Fibroblast of lung (primary cell): ENCODE data around the gene TEDC1. TPM values are rescaled to one million over a fixed set of nuclear protein-coding genes. Genes with fewer than 3 reads are reported as not detected.

Experiments
- DNase-seq, 2 donors: peaks; one replicate each; pipeline versions ENCODE4 v3.0.0 to v3.0.0-alpha.2; 2010; ENCODE audit warnings: low read depth in 2 of 2
- H2AFZ ChIP-seq: 2 replicates; pipeline ENCODE4 v1.5.1; 2012; ENCODE audit warnings: low read length, control low read depth, inconsistent platforms
- H3K27ac ChIP-seq: 2 replicates; pipeline ENCODE4 v1.5.1; 2011; ENCODE audit warnings: low read length, control low read depth; ENCODE audit not compliant: insufficient read depth
- H3K27me3 ChIP-seq: 2 replicates; pipeline ENCODE4 v1.5.1; 2011; ENCODE audit warnings: mild to moderate bottlenecking, low read length; ENCODE audit not compliant: control insufficient read depth, insufficient read depth
- H3K36me3 ChIP-seq: 2 replicates; pipeline ENCODE4 v1.5.1; 2011; ENCODE audit warnings: low read length; ENCODE audit not compliant: control insufficient read depth, insufficient read depth
- H3K4me1 ChIP-seq: 2 replicates; pipeline ENCODE4 v1.5.1; 2011; ENCODE audit warnings: low read length; ENCODE audit not compliant: control insufficient read depth, insufficient read depth; ENCODE audit errors: extremely low read depth
- H3K4me2 ChIP-seq: 2 replicates; pipeline ENCODE4 v1.5.1; 2011; ENCODE audit warnings: low read length, control low read depth; ENCODE audit not compliant: insufficient read depth; ENCODE audit errors: extremely low read depth
- H3K4me3 ChIP-seq, 4 experiments: fragments of 200-600 bp in 1 of 4; sonication (generic) in 1 of 4; replicated peaks in 1 of 4; 2 replicates each; pipeline ENCODE4 v1.5.1; 2011 to 2016; ENCODE audit warnings: low read length in 4 of 4, low read depth in 3 of 4, mild to moderate bottlenecking in 3 of 4, control low read depth in 2 of 4, inconsistent platforms in 1 of 4, mixed read lengths in 1 of 4; ENCODE audit not compliant: insufficient read depth in 1 of 4; ENCODE audit errors: control extremely low read depth in 1 of 4
- H3K79me2 ChIP-seq: 2 replicates; pipeline ENCODE4 v1.5.1; 2012; ENCODE audit warnings: mild to moderate bottlenecking, low read length, inconsistent platforms; ENCODE audit not compliant: control insufficient read depth, insufficient read depth
- H3K9ac ChIP-seq: 2 replicates; pipeline ENCODE4 v1.5.1; 2011; ENCODE audit warnings: mild to moderate bottlenecking, low read length, control low read depth; ENCODE audit not compliant: insufficient read depth
- H3K9me3 ChIP-seq: 2 replicates; pipeline ENCODE4 v1.5.1; 2012; ENCODE audit warnings: low read depth, low read length; ENCODE audit not compliant: control insufficient read depth, insufficient read depth
- H4K20me1 ChIP-seq: 2 replicates; pipeline ENCODE4 v1.5.1; 2011; ENCODE audit warnings: low read length; ENCODE audit not compliant: control insufficient read depth, insufficient read depth; ENCODE audit errors: extremely low read depth
- EZH2 ChIP-seq: IDR thresholded peaks from 2 replicates; pipeline ENCODE4 v1.5.1; 2012; ENCODE audit warnings: low read length, control low read depth, mild to moderate bottlenecking; ENCODE audit errors: missing control alignments
- polyA plus RNA-seq, 2 donors: library from polyadenylated mRNA; depleted of rRNA in 1 of 2; stranded (reverse) in 1 of 2; unstranded in 1 of 2; fragments of >200 nt; gene quantifications; 2 replicates each; pipeline ENCODE4 v1.2.1, GENCODE V29; 2011 to 2012; ENCODE audit warnings: missing spikeins in 1 of 2
- total RNA-seq: library from RNA; depleted of rRNA; stranded (reverse); fragments of >200 nt; gene quantifications from 2 replicates; pipeline ENCODE4 v1.2.1, GENCODE V29; 2014
- TF ChIP-seq, protein P1 (sequence below), 2 donors: IDR thresholded peaks in 1 of 2; conservative IDR thresholded peaks in 1 of 2; 1 replicate in 1 of 2; 2 replicates in 1 of 2; pipeline ENCODE4 v1.5.1; 2011 to 2012; ENCODE audit warnings: low read length in 2 of 2, control low read depth in 1 of 2, inconsistent platforms in 1 of 2, low read depth in 1 of 2, mild to moderate bottlenecking in 1 of 2

The TEDC1 gene
- total and polyA plus RNA-seq, 2 donors (not counting 1 experiment from before 2014, with no cell fraction given) = 0.69 to 2.5 TPM

- Histone ChIP-seq H3K79me2 (no peaks in the 10 kb centered on the region), H3K4me2 (no peak overlapping the region), H3K4me3 (no peak overlapping the region), H2AFZ (no peak overlapping the region), H3K27me3 (no peaks in the 10 kb centered on the region), H3K9ac (no peak overlapping the region), H3K9me3 (no peaks in the 10 kb centered on the region), H3K36me3 (peaks cover 13% of the 10 kb centered on the region), H3K4me1 (no peaks in the 10 kb centered on the region), H3K27ac (no peak overlapping the region), H4K20me1 (no peaks in the 10 kb centered on the region)
- TF ChIP-seq, protein P1, sequence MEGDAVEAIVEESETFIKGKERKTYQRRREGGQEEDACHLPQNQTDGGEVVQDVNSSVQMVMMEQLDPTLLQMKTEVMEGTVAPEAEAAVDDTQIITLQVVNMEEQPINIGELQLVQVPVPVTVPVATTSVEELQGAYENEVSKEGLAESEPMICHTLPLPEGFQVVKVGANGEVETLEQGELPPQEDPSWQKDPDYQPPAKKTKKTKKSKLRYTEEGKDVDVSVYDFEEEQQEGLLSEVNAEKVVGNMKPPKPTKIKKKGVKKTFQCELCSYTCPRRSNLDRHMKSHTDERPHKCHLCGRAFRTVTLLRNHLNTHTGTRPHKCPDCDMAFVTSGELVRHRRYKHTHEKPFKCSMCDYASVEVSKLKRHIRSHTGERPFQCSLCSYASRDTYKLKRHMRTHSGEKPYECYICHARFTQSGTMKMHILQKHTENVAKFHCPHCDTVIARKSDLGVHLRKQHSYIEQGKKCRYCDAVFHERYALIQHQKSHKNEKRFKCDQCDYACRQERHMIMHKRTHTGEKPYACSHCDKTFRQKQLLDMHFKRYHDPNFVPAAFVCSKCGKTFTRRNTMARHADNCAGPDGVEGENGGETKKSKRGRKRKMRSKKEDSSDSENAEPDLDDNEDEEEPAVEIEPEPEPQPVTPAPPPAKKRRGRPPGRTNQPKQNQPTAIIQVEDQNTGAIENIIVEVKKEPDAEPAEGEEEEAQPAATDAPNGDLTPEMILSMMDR (conservative IDR thresholded peaks at IDR 0.05 in 1 of 2, IDR thresholded peaks at IDR 0.05 in 1 of 2; ENCODE audit: low read depth in 1 of 2, low read length in 2 of 2) = no peak
- DNase-seq = no peak
Measured at GRCh38 chr14:105449276-105450122, 41.5 kb upstream of the TEDC1 start.

GRCh38 chr14:105450123-105450505 is 40.9 kb upstream of the TEDC1 start:
- H3K27ac ChIP-seq = no peak overlapping the region

DNA sequence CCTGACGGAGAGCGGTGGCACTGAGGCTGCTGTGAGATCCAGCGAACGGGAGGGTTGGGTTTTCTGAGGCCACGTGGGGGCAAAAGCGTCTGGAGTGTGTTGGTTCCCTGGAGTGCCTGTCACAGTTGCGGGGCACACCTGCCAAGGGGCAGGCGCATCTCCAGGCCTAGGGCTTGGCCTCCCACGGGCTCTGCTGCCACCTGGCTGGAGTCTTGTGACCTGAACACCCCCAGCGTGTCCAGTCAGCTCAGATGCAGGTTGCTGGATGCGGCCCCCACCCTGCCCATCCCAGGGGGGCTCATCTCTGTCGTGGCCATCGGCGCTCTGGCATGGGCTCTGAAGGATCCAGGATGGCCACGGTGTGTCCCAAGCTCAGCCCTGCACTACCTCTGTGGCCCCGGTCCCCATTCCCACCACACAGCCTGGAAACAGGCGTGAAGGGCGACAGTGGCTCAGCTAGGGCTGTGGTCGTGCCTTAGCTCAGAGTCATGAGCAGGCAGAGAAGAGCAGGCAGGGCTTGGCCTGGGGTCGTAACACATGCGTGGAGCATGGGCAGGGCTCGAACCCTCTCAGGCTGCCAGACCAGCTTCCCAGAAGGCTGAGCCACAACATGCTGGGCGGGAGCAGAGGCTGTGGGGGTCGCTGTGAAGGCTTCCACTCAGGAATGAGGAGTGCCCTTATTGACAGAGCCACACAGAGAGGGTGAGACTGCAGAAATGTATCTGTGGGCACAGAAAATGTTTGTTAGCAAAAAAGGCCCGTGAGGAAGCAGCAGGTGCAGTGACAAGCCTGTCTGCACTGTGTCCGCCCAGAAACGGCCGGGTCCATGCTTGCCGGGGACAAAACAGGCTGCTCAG is 40.0 kb upstream of the TEDC1 start:
- no peak for DNase-seq
- H3K9me3 ChIP-seq = no peaks in the 10 kb centered on the region
- no peaks in the 10 kb centered on the region for H3K79me2 ChIP-seq
- H2AFZ ChIP-seq = no peak overlapping the region
- no peaks in the 10 kb centered on the region for H4K20me1 ChIP-seq
- H3K4me2 ChIP-seq = no peak overlapping the region
- no peaks in the 10 kb centered on the region for H3K27me3 ChIP-seq
- no peak overlapping the region for H3K9ac ChIP-seq
- no peaks in the 10 kb centered on the region for H3K4me1 ChIP-seq
- no peak overlapping the region for H3K4me3 ChIP-seq
- no peak for TF ChIP-seq EZH2
- TF ChIP-seq, protein P1 (conservative IDR thresholded peaks at IDR 0.05 in 1 of 2, IDR thresholded peaks at IDR 0.05 in 1 of 2; ENCODE audit: low read depth in 1 of 2, low read length in 2 of 2) = no peak
- H3K27ac ChIP-seq = no peak overlapping the region
- peaks cover 20% of the 10 kb centered on the region for H3K36me3 ChIP-seq

More at GRCh38 chr14:105450123-105450505, 40.9 kb upstream of the TEDC1 start:
- TF ChIP-seq, protein P1 (conservative IDR thresholded peaks at IDR 0.05 in 1 of 2, IDR thresholded peaks at IDR 0.05 in 1 of 2; ENCODE audit: low read depth in 1 of 2, low read length in 2 of 2) = no peak
- no peak for TF ChIP-seq EZH2
- peaks cover 14% of the 10 kb centered on the region for H3K36me3 ChIP-seq
- no peak overlapping the region for H3K4me3 ChIP-seq
- no peak overlapping the region for H3K9ac ChIP-seq
- no peak overlapping the region for H3K4me2 ChIP-seq
- no peaks in the 10 kb centered on the region for H3K4me1 ChIP-seq
- no peaks in the 10 kb centered on the region for H4K20me1 ChIP-seq
- no peaks in the 10 kb centered on the region for H3K27me3 ChIP-seq
- H2AFZ ChIP-seq = no peak overlapping the region
- H3K9me3 ChIP-seq = no peaks in the 10 kb centered on the region
- H3K79me2 ChIP-seq = no peaks in the 10 kb centered on the region
- DNase-seq = no peak
